IPS-18a (cell line): ENCODE measurements around the gene ZDHHC5.

Experiments used
- H3K27ac ChIP-seq: one replicate; pipeline ENCODE4 v1.5.1; 2013; ENCODE audit warnings: low read length
- H3K27me3 ChIP-seq: one replicate; pipeline ENCODE4 v1.6.1; 2013; ENCODE audit warnings: mild to moderate bottlenecking, low read length; ENCODE audit not compliant: control insufficient read depth, insufficient read depth
- H3K36me3 ChIP-seq: one replicate; pipeline ENCODE4 v1.6.1; 2013; ENCODE audit warnings: low read depth, low read length; ENCODE audit not compliant: control insufficient read depth
- H3K4me1 ChIP-seq: one replicate; pipeline ENCODE4 v1.6.1; 2013; ENCODE audit warnings: low read depth, low read length; ENCODE audit not compliant: control insufficient read depth
- H3K4me3 ChIP-seq: one replicate; pipeline ENCODE4 v1.5.1; 2013; ENCODE audit warnings: low read length
- H3K9ac ChIP-seq: one replicate; pipeline ENCODE4 v1.6.1; 2013; ENCODE audit warnings: mild to moderate bottlenecking, low read length, moderate library complexity
- H3K9me3 ChIP-seq: one replicate; pipeline ENCODE4 v1.6.1; 2013; ENCODE audit warnings: low read depth, low read length; ENCODE audit not compliant: control insufficient read depth

Gene ZDHHC5

DNA sequence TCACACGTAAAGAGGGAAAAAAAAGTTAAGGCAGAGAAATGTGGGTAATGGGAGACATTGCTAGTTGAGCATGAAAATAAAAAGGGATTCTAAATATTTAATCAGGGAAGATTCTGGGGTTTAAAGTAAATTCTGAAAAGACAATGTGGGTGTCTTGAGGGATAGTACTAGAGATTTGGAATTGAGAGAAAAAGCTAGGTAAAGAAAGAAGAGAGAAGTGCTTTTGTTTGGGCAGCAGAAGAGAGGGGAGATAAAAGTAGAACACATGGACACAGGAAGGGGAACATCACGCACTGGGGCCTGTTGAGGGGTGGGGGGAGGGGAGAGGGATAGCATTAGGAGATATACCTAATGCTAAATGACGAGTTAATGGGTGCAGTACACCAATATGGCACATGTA lies 14.8 kb upstream of the ZDHHC5 start:
- H3K36me3 ChIP-seq = no peaks in the 10 kb centered on the region
- no peaks in the 10 kb centered on the region for H3K9me3 ChIP-seq
- H3K27ac ChIP-seq = no peak overlapping the region
- H3K9ac ChIP-seq = no peak overlapping the region
- H3K27me3 ChIP-seq = peaks cover 46% of the 10 kb centered on the region
- no peak overlapping the region for H3K4me3 ChIP-seq
- H3K4me1 ChIP-seq = peaks cover 20% of the 10 kb centered on the region

GRCh38 chr11:57656885-57657193 lies 11.1 kb upstream of the ZDHHC5 start:
- Histone ChIP-seq H3K27ac (no peak overlapping the region), H3K36me3 (peaks cover 21% of the 10 kb centered on the region), H3K4me3 (peak overlapping the region; percentile 83)

GRCh38 chr11:57657194-57658022 lies 10.5 kb upstream of the ZDHHC5 start, which contains the start of gene CLP1:
TSS of gene CLP1 (plus strand) at chr11:57657762. CDS start at chr11:57659477, 1,715 bp downstream.
- H3K9me3 ChIP-seq = no peaks in the 10 kb centered on the region
- H3K27ac ChIP-seq = peak within 1 kb of the TSS; percentile 0
- H3K9ac ChIP-seq = peak within 1 kb of the TSS; percentile 75
- H3K27me3 ChIP-seq = peaks cover 23% of the 10 kb centered on the region
- peaks cover 21% of the 10 kb centered on the region for H3K36me3 ChIP-seq
- H3K4me1 ChIP-seq = no peaks in the 10 kb centered on the region
- H3K4me3 ChIP-seq = peak within 1 kb of the TSS; percentile 83

More at GRCh38 chr11:57656885-57657193, 11.1 kb upstream of the ZDHHC5 start:
- Histone ChIP-seq H3K4me1 (no peaks in the 10 kb centered on the region), H3K9me3 (no peaks in the 10 kb centered on the region), H3K27me3 (peaks cover 28% of the 10 kb centered on the region), H3K9ac (peak overlapping the region; percentile 31)

GRCh38 chr11:57658023-57658361 lies 9.9 kb upstream of the ZDHHC5 start:
- Histone ChIP-seq H3K27ac (peak overlapping the region; percentile 0), H3K36me3 (peaks cover 21% of the 10 kb centered on the region), H3K9ac (peak overlapping the region; percentile 75), H3K4me1 (no peaks in the 10 kb centered on the region), H3K4me3 (peak overlapping the region; percentile 83), H3K27me3 (peaks cover 18% of the 10 kb centered on the region), H3K9me3 (no peaks in the 10 kb centered on the region)

GRCh38 chr11:57659669-57660068 lies 8.2 kb upstream of the ZDHHC5 start:
- Histone ChIP-seq H3K4me1 (no peaks in the 10 kb centered on the region), H3K36me3 (peaks cover 21% of the 10 kb centered on the region), H3K4me3 (no peak overlapping the region), H3K27me3 (peaks cover 9% of the 10 kb centered on the region), H3K9ac (no peak overlapping the region), H3K27ac (no peak overlapping the region), H3K9me3 (no peaks in the 10 kb centered on the region)

GRCh38 chr11:57662893-57663292 lies 5.0 kb upstream of the ZDHHC5 start:
- H3K9ac ChIP-seq = no peak overlapping the region

GRCh38 chr11:57663975-57664374 lies 3.9 kb upstream of the ZDHHC5 start:
- H3K9me3 ChIP-seq = no peaks in the 10 kb centered on the region
- no peak overlapping the region for H3K27ac ChIP-seq
- peaks cover 21% of the 10 kb centered on the region for H3K36me3 ChIP-seq
- no peaks in the 10 kb centered on the region for H3K27me3 ChIP-seq
- no peaks in the 10 kb centered on the region for H3K4me1 ChIP-seq
- no peak overlapping the region for H3K4me3 ChIP-seq
- no peak overlapping the region for H3K9ac ChIP-seq

More at GRCh38 chr11:57662893-57663292, 5.0 kb upstream of the ZDHHC5 start:
- H3K36me3 ChIP-seq = peaks cover 21% of the 10 kb centered on the region
- no peaks in the 10 kb centered on the region for H3K27me3 ChIP-seq
- no peak overlapping the region for H3K27ac ChIP-seq
- no peak overlapping the region for H3K4me3 ChIP-seq
- H3K9me3 ChIP-seq = no peaks in the 10 kb centered on the region
- H3K4me1 ChIP-seq = no peaks in the 10 kb centered on the region

- no peaks in the 10 kb centered on the region for H3K9me3 ChIP-seq
- no peaks in the 10 kb centered on the region for H3K4me1 ChIP-seq
- peak overlapping the region; percentile 73 for H3K4me3 ChIP-seq
- peak overlapping the region; percentile 97 for H3K27ac ChIP-seq
- peaks cover 6% of the 10 kb centered on the region for H3K36me3 ChIP-seq
- H3K9ac ChIP-seq = peak overlapping the region; percentile 85
- H3K27me3 ChIP-seq = no peaks in the 10 kb centered on the region
Observed at GRCh38 chr11:57667117-57667735, 688 bp upstream of the ZDHHC5 start.

- Histone ChIP-seq H3K9me3 (no peaks in the 10 kb centered on the region), H3K36me3 (peaks cover 18% of the 10 kb centered on the region), H3K27ac (no peak overlapping the region), H3K9ac (peak overlapping the region; percentile 85), H3K4me1 (no peaks in the 10 kb centered on the region), H3K4me3 (peak overlapping the region; percentile 73), H3K27me3 (no peaks in the 10 kb centered on the region)
Observed at GRCh38 chr11:57668434-57668782, 494 bp downstream of the ZDHHC5 start.

DNA sequence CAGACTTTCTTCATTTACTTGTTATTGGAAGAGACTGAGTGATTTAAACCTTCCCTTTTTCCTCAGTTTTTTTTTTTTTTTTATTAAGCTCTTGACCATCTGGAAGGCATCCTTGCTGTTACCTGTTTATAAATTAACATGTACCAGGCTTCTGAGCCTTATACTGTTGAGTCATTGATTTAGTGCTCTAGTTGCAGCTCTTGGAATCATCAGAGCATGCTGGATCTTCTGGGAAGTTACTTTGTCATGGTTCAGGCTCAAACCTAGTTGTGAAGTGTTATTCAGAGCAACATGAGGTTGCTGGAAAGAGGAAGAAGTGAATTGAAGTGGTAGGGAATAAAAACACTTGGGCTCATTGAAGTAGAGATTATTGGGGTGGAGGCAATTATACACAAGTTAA lies 6.3 kb downstream of the ZDHHC5 start:
- no peaks in the 10 kb centered on the region for H3K27me3 ChIP-seq
- H3K36me3 ChIP-seq = peaks cover 34% of the 10 kb centered on the region
- no peak overlapping the region for H3K9ac ChIP-seq
- H3K4me1 ChIP-seq = no peaks in the 10 kb centered on the region
- no peaks in the 10 kb centered on the region for H3K9me3 ChIP-seq
- no peak overlapping the region for H3K27ac ChIP-seq
- no peak overlapping the region for H3K4me3 ChIP-seq

- Histone ChIP-seq H3K36me3 (peaks cover 34% of the 10 kb centered on the region), H3K4me1 (no peaks in the 10 kb centered on the region), H3K27ac (no peak overlapping the region), H3K4me3 (no peak overlapping the region), H3K27me3 (no peaks in the 10 kb centered on the region), H3K9ac (no peak overlapping the region), H3K9me3 (no peaks in the 10 kb centered on the region)
Observed at GRCh38 chr11:57675176-57675941, 7.4 kb downstream of the ZDHHC5 start.
